Measurements from ENCODE around the gene RBM34. TPM values are rescaled to one million over a fixed set of nuclear protein-coding genes. Genes with fewer than 3 reads are reported as not detected.

The RBM34 gene
- total RNA-seq, 1 experiment from 2014 or later, result 106 TPM

DNA sequence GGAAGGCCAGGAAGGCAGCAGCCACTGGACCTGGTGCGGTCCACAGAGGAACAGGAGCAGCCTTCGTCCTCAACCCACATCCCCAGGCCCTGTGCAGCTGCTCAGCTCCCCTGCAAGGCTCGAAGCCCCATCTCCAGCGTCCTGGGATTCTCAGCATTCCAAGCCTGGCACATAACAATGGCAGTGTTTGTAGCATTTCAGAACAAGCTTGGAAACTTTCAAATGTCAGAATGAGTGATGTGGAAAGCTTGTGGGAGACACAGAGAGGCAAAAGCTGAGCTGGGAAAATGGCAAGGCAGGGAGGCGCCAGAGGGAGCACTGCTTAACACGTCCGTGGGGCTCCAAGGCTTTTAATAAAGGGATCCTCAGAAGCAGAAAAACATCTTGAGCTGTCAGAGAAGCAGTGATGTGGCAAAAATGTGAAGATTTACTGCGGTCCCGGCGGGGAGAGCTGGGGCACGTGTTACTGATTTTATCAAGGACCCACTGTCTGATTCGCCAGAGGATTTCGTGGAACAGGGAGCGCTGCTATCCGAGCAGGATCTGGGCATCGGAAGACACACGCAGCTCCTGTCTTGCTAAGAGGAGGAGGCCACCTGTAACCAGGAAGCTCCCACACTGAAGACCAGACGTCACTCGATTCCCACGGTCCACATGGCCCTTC is 70.5 kb downstream of the RBM34 start:
- no TSS peak for BruUV-seq (replicated peaks)
- Histone ChIP-seq H4K20me1 (ENCODE audit: insufficient read depth) (no peaks in the 10 kb centered on the region), H3K4me3 (no peak overlapping the region), H3K4me2 (no peak overlapping the region), H3K36me3 (ENCODE audit: low read depth) (no peaks in the 10 kb centered on the region), H3K27ac (no peak overlapping the region), H3K9me3 (ENCODE audit: insufficient read depth, low read depth) (no peaks in the 10 kb centered on the region), H3K4me1 (replicated peaks; ENCODE audit: insufficient read depth) (no peaks in the 10 kb centered on the region), H2AFZ (no peak overlapping the region), H3F3A (ENCODE audit: insufficient read depth, low read depth) (peaks cover 4% of the 10 kb centered on the region; the same call in 1 of the 2 replicates), H3K79me2 (ENCODE audit: low read depth) (no peaks in the 10 kb centered on the region), H3K27me3 (ENCODE audit: insufficient read depth, low read depth) (no peaks in the 10 kb centered on the region), H3K9me2 (ENCODE audit: insufficient read depth) (no peaks in the 10 kb centered on the region)
- no peak for DNase-seq
- CTCF ChIA-PET, result interaction anchor here (0.6 kb wide), 1 partner anchor 190 kb away, joined by 3 read pairs; no protein-coding TSS in a partner anchor
- intact Hi-C loops (cut with micrococcal nuclease; ENCODE audit: unreplicated experiment), result loop anchor here (5.0 to 10.0 kb wide), 3 partner anchors 692 to 884 kb away; partner anchors contain the start of gene COA6
- TF ChIP-seq, protein P1, sequence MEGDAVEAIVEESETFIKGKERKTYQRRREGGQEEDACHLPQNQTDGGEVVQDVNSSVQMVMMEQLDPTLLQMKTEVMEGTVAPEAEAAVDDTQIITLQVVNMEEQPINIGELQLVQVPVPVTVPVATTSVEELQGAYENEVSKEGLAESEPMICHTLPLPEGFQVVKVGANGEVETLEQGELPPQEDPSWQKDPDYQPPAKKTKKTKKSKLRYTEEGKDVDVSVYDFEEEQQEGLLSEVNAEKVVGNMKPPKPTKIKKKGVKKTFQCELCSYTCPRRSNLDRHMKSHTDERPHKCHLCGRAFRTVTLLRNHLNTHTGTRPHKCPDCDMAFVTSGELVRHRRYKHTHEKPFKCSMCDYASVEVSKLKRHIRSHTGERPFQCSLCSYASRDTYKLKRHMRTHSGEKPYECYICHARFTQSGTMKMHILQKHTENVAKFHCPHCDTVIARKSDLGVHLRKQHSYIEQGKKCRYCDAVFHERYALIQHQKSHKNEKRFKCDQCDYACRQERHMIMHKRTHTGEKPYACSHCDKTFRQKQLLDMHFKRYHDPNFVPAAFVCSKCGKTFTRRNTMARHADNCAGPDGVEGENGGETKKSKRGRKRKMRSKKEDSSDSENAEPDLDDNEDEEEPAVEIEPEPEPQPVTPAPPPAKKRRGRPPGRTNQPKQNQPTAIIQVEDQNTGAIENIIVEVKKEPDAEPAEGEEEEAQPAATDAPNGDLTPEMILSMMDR (conservative IDR thresholded peaks at IDR 0.05), result no peak
- TF ChIP-seq EZH2 (IDR thresholded peaks at IDR 0.05; ENCODE audit: low read depth), result no peak
- POLR2A ChIA-PET (ENCODE audit: unreplicated experiment), result no interaction called here

DNA sequence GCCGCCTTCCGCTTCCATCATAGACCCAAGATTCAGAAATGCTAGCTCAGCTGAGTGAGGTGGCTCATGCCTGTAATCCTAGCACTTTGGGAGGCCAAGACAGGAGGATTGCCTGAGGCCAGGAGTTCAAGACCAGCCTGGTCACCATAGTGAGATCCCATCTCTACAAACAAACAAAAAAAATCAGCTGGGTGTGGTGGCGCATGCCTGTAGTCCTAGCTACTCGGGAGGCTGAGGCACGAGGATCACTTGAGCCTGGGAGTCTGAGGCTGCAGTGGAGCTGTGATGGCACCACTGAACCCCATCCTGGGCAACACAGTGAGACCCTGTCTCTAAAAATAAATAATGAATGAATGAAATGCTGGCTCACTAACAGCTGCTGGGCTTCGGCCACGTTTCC is 72.1 kb downstream of the RBM34 start:
- no peaks in the 10 kb centered on the region for H4K20me1 ChIP-seq (ENCODE audit: insufficient read depth)
- no peaks in the 10 kb centered on the region for H3K27me3 ChIP-seq (ENCODE audit: insufficient read depth, low read depth)
- peaks cover 4% of the 10 kb centered on the region for H3K4me1 ChIP-seq (replicated peaks; ENCODE audit: insufficient read depth)
- POLR2A ChIA-PET (ENCODE audit: unreplicated experiment), result no interaction called here
- peaks cover 10% of the 10 kb centered on the region for H3F3A ChIP-seq (ENCODE audit: insufficient read depth, low read depth)
- H3K36me3 ChIP-seq (ENCODE audit: low read depth), result no peaks in the 10 kb centered on the region
- DNase-seq, result no peak
- no peaks in the 10 kb centered on the region for H3K9me2 ChIP-seq (ENCODE audit: insufficient read depth)
- H3K27ac ChIP-seq, result no peak overlapping the region
- no peaks in the 10 kb centered on the region for H3K9me3 ChIP-seq (ENCODE audit: insufficient read depth, low read depth)
- H3K4me2 ChIP-seq, result no peak overlapping the region
- CTCF ChIA-PET, result interaction anchor here (0.6 kb wide), 1 partner anchor 245 kb away, joined by 3 read pairs; no protein-coding TSS in a partner anchor
- no peak overlapping the region for H3K4me3 ChIP-seq
- TF ChIP-seq, protein P1 (conservative IDR thresholded peaks at IDR 0.05), result no peak
- no peak for TF ChIP-seq EZH2 (IDR thresholded peaks at IDR 0.05; ENCODE audit: low read depth)
- H3K79me2 ChIP-seq (ENCODE audit: low read depth), result no peaks in the 10 kb centered on the region
- no peak overlapping the region for H2AFZ ChIP-seq
- no TSS peak for BruUV-seq (replicated peaks)
- intact Hi-C loops (cut with micrococcal nuclease; ENCODE audit: unreplicated experiment), result no loop called here

DNA sequence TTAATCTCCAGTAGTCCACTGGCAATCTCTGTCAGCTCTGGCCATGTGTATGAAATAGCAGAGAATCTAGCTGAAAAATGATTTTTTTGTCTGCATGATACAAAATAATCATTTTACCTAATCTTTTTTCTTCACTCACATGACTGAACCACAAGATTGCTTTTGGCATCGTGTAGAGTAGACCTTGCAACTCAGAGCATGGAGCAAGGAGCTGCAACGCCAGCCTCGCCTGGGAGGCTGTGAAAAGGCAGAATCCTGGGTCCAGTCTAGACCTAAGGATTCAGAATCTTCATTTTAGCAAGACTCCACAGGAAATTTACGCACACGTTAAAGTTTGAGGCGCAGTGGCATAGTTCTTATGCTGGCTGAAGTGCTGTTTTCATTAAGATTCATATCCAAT is 72.6 kb downstream of the RBM34 start:
- no peaks in the 10 kb centered on the region for H3K27me3 ChIP-seq (ENCODE audit: insufficient read depth, low read depth)
- H3K79me2 ChIP-seq (ENCODE audit: low read depth), result no peaks in the 10 kb centered on the region
- H3K4me1 ChIP-seq (replicated peaks; ENCODE audit: insufficient read depth), result peaks cover 9% of the 10 kb centered on the region
- H3K9me3 ChIP-seq (ENCODE audit: insufficient read depth, low read depth), result no peaks in the 10 kb centered on the region
- H4K20me1 ChIP-seq (ENCODE audit: insufficient read depth), result no peaks in the 10 kb centered on the region
- CTCF ChIA-PET, result no interaction called here
- intact Hi-C loops (cut with micrococcal nuclease; ENCODE audit: unreplicated experiment), result no loop called here
- no TSS peak for BruUV-seq (replicated peaks)
- no peaks in the 10 kb centered on the region for H3K36me3 ChIP-seq (ENCODE audit: low read depth)
- no peak for DNase-seq
- no peak overlapping the region for H3K27ac ChIP-seq
- no peaks in the 10 kb centered on the region for H3K9me2 ChIP-seq (ENCODE audit: insufficient read depth)
- H3K4me2 ChIP-seq, result no peak overlapping the region
- H2AFZ ChIP-seq, result no peak overlapping the region
- peaks cover 13% of the 10 kb centered on the region for H3F3A ChIP-seq (ENCODE audit: insufficient read depth, low read depth)
- H3K4me3 ChIP-seq, result no peak overlapping the region
- TF ChIP-seq EZH2 (IDR thresholded peaks at IDR 0.05; ENCODE audit: low read depth), result no peak
- TF ChIP-seq, protein P1 (conservative IDR thresholded peaks at IDR 0.05), result no peak
- POLR2A ChIA-PET (ENCODE audit: unreplicated experiment), result no interaction called here

All from PC-9 (cell line).